GM18526 (cell line): ENCODE data around the gene ITGBL1.

Source experiments
- POLR2A ChIP-seq: IDR thresholded peaks from 3 replicates; pipeline ENCODE4 v1.6.1; 2011; ENCODE audit not compliant: insufficient read length; ENCODE audit errors: extremely low read depth

ITGBL1 gene

DNA sequence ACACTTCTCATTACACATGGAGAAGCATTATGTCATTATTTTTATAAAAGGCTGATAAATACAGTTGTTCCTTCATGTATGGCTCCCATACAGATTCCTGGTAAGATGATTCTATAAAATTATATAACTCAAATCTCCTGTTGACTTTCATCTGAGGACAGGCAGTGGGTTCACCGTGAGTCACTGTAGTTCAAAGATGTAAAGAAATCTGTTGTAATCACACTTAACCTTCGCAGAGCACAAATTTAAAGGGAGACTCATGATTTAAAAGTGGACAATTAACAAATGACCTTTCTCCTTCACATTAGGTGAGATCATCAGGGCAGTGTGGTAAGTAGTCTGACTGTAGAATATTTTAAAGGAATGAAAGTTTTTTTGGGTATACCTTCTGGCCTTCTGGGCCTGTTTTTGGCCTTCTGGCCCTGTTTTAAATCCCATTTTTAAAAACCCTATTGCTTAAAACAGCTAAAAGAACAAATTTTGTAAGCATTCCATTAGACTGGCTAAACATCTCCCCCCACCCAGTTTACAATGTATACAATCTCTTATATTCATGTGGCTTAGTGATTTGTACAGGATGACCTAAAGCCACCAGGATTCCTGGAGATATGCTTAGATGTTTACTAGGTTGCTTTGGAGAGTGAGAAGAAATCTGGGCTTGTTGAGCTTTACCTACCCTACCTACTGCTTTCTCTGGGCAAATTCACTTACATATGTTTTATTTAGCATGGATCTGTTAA lies 171.2 kb downstream of the ITGBL1 start:
- TF ChIP-seq POLR2A, result no peak

- TF ChIP-seq POLR2A, result no peak
These were observed 171.9 kb downstream of the ITGBL1 start for GRCh38 chr13:101624210-101624922.

GRCh38 chr13:101624981-101625380 lies 172.5 kb downstream of the ITGBL1 start:
- no peak for TF ChIP-seq POLR2A

GRCh38 chr13:101626925-101627555 lies 174.6 kb downstream of the ITGBL1 start:
- no peak for TF ChIP-seq POLR2A

- no peak for TF ChIP-seq POLR2A
These were observed 175.1 kb downstream of the ITGBL1 start for GRCh38 chr13:101627556-101627943.

DNA sequence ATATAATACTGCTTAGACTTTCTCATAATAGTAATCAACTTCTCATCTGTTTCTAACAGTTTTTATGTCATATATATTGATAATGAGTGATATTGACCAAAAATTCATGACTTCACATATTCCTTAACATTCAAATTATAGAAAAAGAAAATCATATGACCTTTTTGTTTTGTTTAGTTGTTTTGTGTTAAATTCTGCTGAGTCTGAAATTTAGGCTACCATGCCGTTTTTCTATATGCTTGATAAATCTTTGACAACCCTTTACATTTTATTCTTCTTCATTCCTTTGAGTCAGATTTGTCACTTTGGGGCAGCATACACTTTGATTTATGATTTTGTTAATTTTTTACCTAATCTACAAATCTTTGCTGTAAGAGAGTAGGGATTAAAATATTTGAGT lies 176.4 kb downstream of the ITGBL1 start:
- TF ChIP-seq POLR2A, result no peak

GRCh38 chr13:101631395-101631794 lies 178.9 kb downstream of the ITGBL1 start:
- TF ChIP-seq POLR2A, result no peak

DNA sequence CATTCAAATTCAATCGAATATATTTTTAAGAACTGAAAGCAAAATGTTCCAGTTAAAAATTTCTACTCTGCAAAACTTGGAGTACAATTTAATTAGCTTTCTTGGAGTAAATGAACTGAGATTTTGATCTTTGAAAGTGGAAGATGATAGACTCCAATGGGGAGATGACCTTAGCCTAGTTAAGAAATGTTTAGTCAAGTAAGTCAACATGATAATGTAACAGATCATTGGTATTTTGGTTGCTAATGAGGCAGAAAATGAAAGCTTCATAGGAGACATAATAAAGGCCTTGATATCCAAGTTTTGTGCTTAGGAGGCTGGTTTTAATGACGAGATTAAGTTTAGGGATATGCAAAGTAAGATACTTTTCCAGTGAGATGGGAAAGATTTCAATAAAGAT lies 181.7 kb downstream of the ITGBL1 start:
- TF ChIP-seq POLR2A, result no peak

DNA sequence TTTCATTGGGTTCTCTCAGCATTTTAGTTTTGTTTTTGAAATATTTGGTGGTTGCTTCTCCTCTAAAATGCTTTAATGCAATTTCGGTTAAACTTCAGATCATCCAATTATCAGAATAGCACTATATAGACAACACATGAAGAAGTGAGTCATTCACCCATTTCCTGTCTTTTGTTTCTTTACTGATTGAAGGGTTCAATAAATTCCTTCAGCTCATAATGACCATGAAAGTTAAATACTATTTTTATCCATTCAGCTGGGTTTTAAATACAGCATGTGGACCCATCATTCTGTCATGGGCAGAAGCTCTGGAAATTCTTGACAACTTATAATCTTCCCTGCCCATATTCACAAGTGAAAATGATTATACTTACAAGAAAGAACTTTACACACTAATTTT lies 187.2 kb downstream of the ITGBL1 start:
- TF ChIP-seq POLR2A, result no peak

GRCh38 chr13:101640788-101641400 lies 188.4 kb downstream of the ITGBL1 start:
- no peak for TF ChIP-seq POLR2A

DNA sequence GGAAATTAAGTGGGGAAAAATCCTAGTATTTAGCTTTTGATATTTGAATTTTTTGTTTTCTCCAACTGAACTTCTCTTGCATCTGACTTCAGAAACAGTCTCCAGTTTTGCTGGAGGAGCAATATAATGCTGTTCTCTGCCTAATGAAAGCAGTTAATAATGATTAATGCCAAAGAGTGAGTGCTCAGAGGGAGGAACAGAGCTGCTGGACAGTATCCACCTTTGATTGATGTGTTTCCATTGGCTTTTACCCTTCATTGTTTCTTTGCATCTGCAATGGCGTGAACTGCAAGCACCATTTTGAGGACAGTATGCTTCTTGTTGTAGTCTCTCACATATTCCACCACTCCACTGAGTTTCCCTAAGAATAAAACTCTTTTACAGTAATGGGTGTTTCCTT lies 193.4 kb downstream of the ITGBL1 start:
- no peak for TF ChIP-seq POLR2A

- TF ChIP-seq POLR2A, result no peak
These were observed 195.3 kb downstream of the ITGBL1 start for GRCh38 chr13:101647760-101648159.

DNA sequence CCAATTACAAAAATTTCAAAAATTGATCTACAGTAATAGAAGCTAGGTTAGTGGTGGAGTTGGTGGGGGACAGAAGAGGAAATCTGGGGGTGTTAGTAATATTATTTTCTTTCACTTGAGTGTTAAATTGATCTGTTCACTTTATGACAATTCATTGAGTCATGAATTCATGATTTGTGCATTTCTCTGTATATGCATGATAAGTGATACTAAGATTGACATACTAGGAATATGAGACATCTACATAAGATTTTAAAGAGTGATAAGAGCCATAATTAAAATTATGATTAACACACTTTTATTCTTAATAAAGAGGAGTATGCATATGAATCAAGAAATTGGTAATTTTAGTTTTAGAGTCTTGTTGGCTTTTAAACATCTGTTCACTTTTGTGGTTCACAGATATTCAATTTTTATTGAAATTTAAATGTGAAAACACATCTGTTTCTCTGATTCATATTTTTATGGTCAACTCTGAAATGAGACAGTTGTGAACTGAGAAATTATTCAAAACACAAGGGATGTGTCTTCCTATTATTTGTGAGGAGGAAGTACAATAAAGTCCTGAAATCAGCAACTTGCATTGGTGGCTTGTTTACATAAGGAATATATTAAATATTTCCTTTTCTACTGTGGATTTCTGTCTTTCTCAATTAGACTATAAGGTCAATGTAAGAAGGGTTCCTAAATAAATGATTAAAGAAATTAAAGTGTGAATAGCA lies 196.5 kb downstream of the ITGBL1 start:
- TF ChIP-seq POLR2A, result no peak

GRCh38 chr13:101649488-101650126 lies 197.1 kb downstream of the ITGBL1 start:
- no peak for TF ChIP-seq POLR2A

DNA sequence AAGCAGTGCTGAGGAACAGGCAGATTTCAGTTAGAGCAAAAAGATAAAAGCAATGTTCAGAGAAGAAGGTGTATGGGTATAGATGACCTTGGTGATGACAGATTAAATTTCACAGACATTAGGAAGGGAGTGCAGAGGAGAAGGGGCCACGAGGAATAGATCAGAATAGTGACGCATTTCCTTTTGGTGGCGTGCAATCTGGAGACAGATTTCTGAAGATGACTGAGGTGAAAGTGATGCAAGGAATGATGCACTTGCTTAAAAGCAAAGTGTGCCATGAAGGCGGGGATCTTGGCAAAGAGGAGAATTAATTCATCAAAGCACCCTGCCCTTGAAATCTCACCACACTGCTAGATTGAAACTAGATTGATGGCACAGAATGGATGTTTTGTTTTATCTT lies 202.4 kb downstream of the ITGBL1 start:
- TF ChIP-seq POLR2A, result no peak
